Kidney (tissue), 14 donors: ENCODE results near the gene DNAAF5. TPM values are rescaled to one million over a fixed set of nuclear protein-coding genes. Genes with fewer than 3 reads are reported as not detected.
A peak's percentile ranks its signal among the peaks of the same experiment; 100 is the strongest.

Experiments used
- DNase-seq, 5 donors: peaks; one replicate each; pipeline ENCODE4 v3.0.0-alpha.2; 2013 to 2020
- FAIRE-seq: peaks from 2 replicates; lab custom pipeline; 2012; peaks lifted over from hg19 to GRCh38; lab: Jason Lieb, UNC
- H3K27ac ChIP-seq, 2 donors: one replicate each; pipeline ENCODE4 v1.7.0; 2013; ENCODE audit warnings: low read depth in 2 of 2, low read length in 2 of 2, inconsistent platforms in 1 of 2
- H3K27me3 ChIP-seq: one replicate; pipeline ENCODE4 v1.7.1; 2013; ENCODE audit warnings: low read length, inconsistent platforms; ENCODE audit not compliant: control insufficient read depth, insufficient read depth
- H3K36me3 ChIP-seq, 3 donors: one replicate each; pipeline versions ENCODE4 v1.7.0 to v1.7.1; 2013; ENCODE audit warnings: low read length in 3 of 3, control low read depth in 1 of 3, inconsistent platforms in 1 of 3; ENCODE audit not compliant: insufficient read depth in 3 of 3, control insufficient read depth in 2 of 3
- H3K4me1 ChIP-seq, 3 donors: one replicate each; pipeline versions ENCODE4 v1.7.0 to v1.7.1; 2013; ENCODE audit warnings: low read length in 3 of 3, inconsistent platforms in 1 of 3, low read depth in 1 of 3; ENCODE audit not compliant: control insufficient read depth in 2 of 3, insufficient read depth in 2 of 3
- H3K4me3 ChIP-seq, 3 donors: one replicate each; pipeline versions ENCODE4 v1.7.0 to v1.8.1; 2013; ENCODE audit warnings: low read length in 3 of 3, control low read depth in 1 of 3, inconsistent platforms in 1 of 3
- H3K9ac ChIP-seq, 3 donors: one replicate each; pipeline versions ENCODE4 v1.7.0 to v1.7.1; 2013; ENCODE audit warnings: low read length in 3 of 3, control low read depth in 1 of 3, inconsistent platforms in 1 of 3
- H3K9me3 ChIP-seq, 3 donors: one replicate each; pipeline versions ENCODE4 v1.7.0 to v1.7.1; 2013; ENCODE audit warnings: low read length in 3 of 3, control low read depth in 1 of 3, inconsistent platforms in 1 of 3; ENCODE audit not compliant: control insufficient read depth in 2 of 3, insufficient read depth in 1 of 3
- intact Hi-C: fragments of 100-400 bp; cut with DNase I; formaldehyde crosslinking; loops from one replicate; pipeline ENCODE4 v1.11.1; 2022
- polyA plus RNA-seq: library from polyadenylated mRNA; stranded (reverse); fragments of 350-450 nt; fragmentation: Illumina TruSeq; extraction: RNeasy Lipid Tissue Mini Kit (QIAGEN cat#74804); gene quantifications from one replicate; pipeline ENCODE4 v1.2.3, GENCODE V29; 2014; ENCODE audit warnings: low read depth, low replicate concordance; ENCODE audit not compliant: insufficient read depth
- total RNA-seq: library from RNA; stranded (reverse); fragmentation: NEBNext Ultra II Directional; extraction: Animal tissue kit (Norgen Biotek cat#: 25700); gene quantifications from one replicate; pipeline ENCODE4 v1.2.1, GENCODE V29; 2021
- TF ChIP-seq, protein P1 (sequence below): IDR thresholded peaks from 3 replicates; pipeline ENCODE4 v1.5.1; 2012; ENCODE audit warnings: mild to moderate bottlenecking, moderate library complexity, borderline replicate concordance; ENCODE audit not compliant: insufficient read depth; ENCODE audit errors: extremely low read depth
- donor health status: control.
- donor health status: control.
- donor health status: control.
- donor health status: control.
- donor health status: control.
- donor health status: DM: yes; HTN: yes; CAD: no.
- donor health status: Normal renal cell carcinoma (clear cell type).

Gene DNAAF5
- total and polyA plus RNA-seq, 2 donors from 2014 or later = 11.6 to 29.7 TPM

- Histone ChIP-seq H3K36me3 (peaks cover 8 to 31% (median 14%) of the 10 kb centered on the region in 3 donors), H3K27me3 (no peaks in the 10 kb centered on the region), H3K9ac (no peak overlapping the region), H3K4me1 (no peaks in the 10 kb centered on the region), H3K4me3 (no peak overlapping the region), H3K9me3 (peaks cover 0 to 11% (median 8%) of the 10 kb centered on the region in 3 donors), H3K27ac (no peak overlapping the region)
- DNase-seq (peak in 1 of 5 donors; percentile 41), FAIRE-seq (no peak)
- TF ChIP-seq, protein P1, sequence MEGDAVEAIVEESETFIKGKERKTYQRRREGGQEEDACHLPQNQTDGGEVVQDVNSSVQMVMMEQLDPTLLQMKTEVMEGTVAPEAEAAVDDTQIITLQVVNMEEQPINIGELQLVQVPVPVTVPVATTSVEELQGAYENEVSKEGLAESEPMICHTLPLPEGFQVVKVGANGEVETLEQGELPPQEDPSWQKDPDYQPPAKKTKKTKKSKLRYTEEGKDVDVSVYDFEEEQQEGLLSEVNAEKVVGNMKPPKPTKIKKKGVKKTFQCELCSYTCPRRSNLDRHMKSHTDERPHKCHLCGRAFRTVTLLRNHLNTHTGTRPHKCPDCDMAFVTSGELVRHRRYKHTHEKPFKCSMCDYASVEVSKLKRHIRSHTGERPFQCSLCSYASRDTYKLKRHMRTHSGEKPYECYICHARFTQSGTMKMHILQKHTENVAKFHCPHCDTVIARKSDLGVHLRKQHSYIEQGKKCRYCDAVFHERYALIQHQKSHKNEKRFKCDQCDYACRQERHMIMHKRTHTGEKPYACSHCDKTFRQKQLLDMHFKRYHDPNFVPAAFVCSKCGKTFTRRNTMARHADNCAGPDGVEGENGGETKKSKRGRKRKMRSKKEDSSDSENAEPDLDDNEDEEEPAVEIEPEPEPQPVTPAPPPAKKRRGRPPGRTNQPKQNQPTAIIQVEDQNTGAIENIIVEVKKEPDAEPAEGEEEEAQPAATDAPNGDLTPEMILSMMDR = no peak
- intact Hi-C loops = no loop called here
Measured at GRCh38 chr7:738723-739454, 12.4 kb downstream of the DNAAF5 start.

- Histone ChIP-seq H3K4me1 (no peaks in the 10 kb centered on the region), H3K4me3 (no peak overlapping the region), H3K9me3 (peaks cover 0 to 5% (median 4%) of the 10 kb centered on the region in 3 donors), H3K27ac (no peak overlapping the region), H3K36me3 (peaks cover 3 to 25% (median 14%) of the 10 kb centered on the region in 3 donors), H3K27me3 (no peaks in the 10 kb centered on the region), H3K9ac (no peak overlapping the region)
- FAIRE-seq (no peak), DNase-seq (peak in 1 of 5 donors; percentile 45)
- TF ChIP-seq, protein P1 = no peak
- intact Hi-C loops = no loop called here
Measured at GRCh38 chr7:739455-739982, 13.0 kb downstream of the DNAAF5 start.

DNA sequence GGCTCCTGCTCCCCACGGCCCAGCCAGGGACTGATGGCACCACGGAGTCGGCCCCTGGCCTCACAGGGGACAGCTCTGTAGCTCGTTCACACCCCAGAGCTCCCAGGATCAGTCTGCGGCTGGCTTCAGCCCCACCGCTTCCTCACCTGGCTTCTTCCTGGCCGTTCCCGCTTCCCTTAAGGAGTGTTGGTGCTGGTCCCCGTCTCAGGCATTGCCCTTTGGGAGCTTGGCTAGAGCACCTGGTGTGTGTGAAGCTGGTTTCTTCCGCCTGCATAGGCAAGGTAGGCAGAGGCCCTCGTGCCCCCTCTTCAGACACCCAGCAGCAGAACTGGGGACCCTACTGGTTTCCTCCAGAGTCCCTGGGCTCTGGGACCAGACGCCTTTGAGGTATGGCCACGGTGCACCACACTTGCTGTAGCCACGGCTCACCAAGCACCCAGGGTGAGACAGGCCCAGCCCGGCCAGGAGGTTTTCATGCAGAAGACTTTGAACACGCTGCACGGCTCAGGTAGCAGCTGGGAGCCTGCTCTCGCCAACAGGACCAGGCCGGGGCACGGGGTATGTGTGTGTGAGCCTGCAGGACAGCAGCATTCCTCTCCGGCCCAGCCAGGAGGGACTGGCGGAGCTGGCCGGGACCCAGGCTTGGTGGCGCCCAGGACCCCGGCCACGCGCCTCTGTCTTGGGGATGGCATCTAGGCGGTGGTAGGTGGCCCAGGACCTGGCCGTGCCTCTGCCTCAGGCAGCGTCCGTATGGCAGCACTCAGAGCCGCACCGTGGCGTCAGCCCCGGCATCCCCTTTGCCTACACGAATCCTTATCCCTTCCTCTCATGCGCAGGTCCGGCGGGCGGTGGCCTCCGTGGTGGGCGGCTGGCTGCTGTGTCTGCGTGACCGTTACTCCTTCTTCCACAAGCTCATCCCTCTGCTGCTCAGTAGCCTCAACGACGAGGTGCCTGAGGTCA lies 13.8 kb downstream of the DNAAF5 start:
- Histone ChIP-seq H3K27ac (no peak overlapping the region), H3K27me3 (no peaks in the 10 kb centered on the region), H3K9ac (no peak overlapping the region), H3K36me3 (peaks cover 1 to 19% (median 9%) of the 10 kb centered on the region in 3 donors), H3K9me3 (peaks cover 0 to under 1% (median 0%) of the 10 kb centered on the region in 3 donors), H3K4me1 (no peaks in the 10 kb centered on the region), H3K4me3 (no peak overlapping the region)
- FAIRE-seq (no peak), DNase-seq (peak in 1 of 5 donors; percentile 66)
- TF ChIP-seq, protein P1 = no peak
- intact Hi-C loops = no loop called here
